SK-N-SH (cell line): ENCODE measurements around the gene CCDC69.

Source experiments
- CTCF ChIP-seq: fragments of 200-600 bp; sonication (generic); IDR thresholded peaks from 2 replicates; pipeline ENCODE4 v1.6.1; 2017; ENCODE audit warnings: antibody characterized with exemption, mild to moderate bottlenecking, moderate library complexity
- EZH2phosphoT487 ChIP-seq: fragments of 200-600 bp; sonication (generic); IDR thresholded peaks from 2 replicates; pipeline ENCODE4 v1.6.1; 2017; ENCODE audit warnings: low read depth, mixed run types, mild to moderate bottlenecking, antibody characterized with exemption, moderate library complexity, borderline replicate concordance
- FOXJ3 ChIP-seq: sonication (generic); formaldehyde crosslinking; IDR thresholded peaks from 2 replicates; pipeline ENCODE4 v1.5.1; 2020; ENCODE audit warnings: mild to moderate bottlenecking, missing genetic modification reagents
- GATA2 ChIP-seq: sonication (generic); formaldehyde crosslinking; IDR thresholded peaks from 2 replicates; pipeline ENCODE4 v1.5.0; 2020; ENCODE audit warnings: mild to moderate bottlenecking, missing genetic modification reagents
- MEF2A ChIP-seq: IDR thresholded peaks from 2 replicates; pipeline ENCODE4 v1.4.0; 2012; ENCODE audit warnings: low read depth, borderline replicate concordance
- POLR2AphosphoS5 ChIP-seq: IDR thresholded peaks from 2 replicates; pipeline ENCODE4 v1.6.1; 2012; ENCODE audit warnings: low read depth, low read length
- SMC3 ChIP-seq: IDR thresholded peaks from 2 replicates; pipeline ENCODE4 v1.6.1; 2012; ENCODE audit warnings: low read depth, low read length, improper control_type of control experiment
- TAF1 ChIP-seq: IDR thresholded peaks from 2 replicates; pipeline ENCODE4 v1.6.1; 2012; ENCODE audit warnings: low read depth, mild to moderate bottlenecking, low read length, moderate library complexity, borderline replicate concordance
- USF2 ChIP-seq: fragments of 150-350 bp; IDR thresholded peaks from 2 replicates; pipeline ENCODE4 v1.6.1; 2017; ENCODE audit warnings: antibody characterized with exemption, low read length, low read depth, borderline replicate concordance

GRCh38 chr5:151141535-151141934 is 82.4 kb downstream of the CCDC69 start:
- TF ChIP-seq EZH2phosphoT487 (no peak), CTCF (no peak), GATA2 (CRISPR knock-in tag) (no peak), USF2 (no peak), MEF2A (no peak), TAF1 (no peak), FOXJ3 (CRISPR knock-in tag) (no peak), POLR2AphosphoS5 (no peak), SMC3 (no peak)
